ENCODE results near the gene TMEM86B. TPM values are rescaled to one million over a fixed set of nuclear protein-coding genes. Genes with fewer than 3 reads are reported as not detected.

The TMEM86B gene
- total RNA-seq, 1 donor from 2014 or later, result 3.9 TPM

DNA sequence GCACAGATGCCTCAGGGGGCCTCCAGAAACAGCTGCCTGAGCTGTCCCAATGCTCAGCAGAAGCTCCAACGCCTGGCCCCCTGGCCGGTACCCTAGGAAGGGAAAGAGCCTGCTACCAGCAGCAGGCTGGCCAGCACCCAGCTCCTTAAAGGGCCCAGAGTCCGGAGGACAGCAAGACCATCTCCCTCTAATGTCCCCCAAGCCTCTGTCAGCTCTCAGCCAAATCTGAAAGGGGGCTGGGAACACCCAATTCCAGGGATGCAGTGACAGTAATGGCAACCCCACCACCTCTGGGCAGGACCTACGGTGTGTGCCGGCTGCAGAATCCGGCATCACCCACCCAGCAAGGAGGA lies 26.0 kb upstream of the TMEM86B start:
- Histone ChIP-seq H3K4me1 (ENCODE audit: insufficient read depth, low read length) (peaks cover 39% of the 10 kb centered on the region), H3K79me2 (ENCODE audit: insufficient read depth, low read length) (peaks cover 92% of the 10 kb centered on the region), H3K4me3 (ENCODE audit: insufficient read depth, low read depth, low read length) (no peak overlapping the region), H3K4me2 (ENCODE audit: low read length) (peak overlapping the region; percentile 13), H4K20me1 (ENCODE audit: insufficient read depth, low read length) (peaks cover 86% of the 10 kb centered on the region), H3K27ac (ENCODE audit: low read depth, low read length) (no peak overlapping the region), H3K9ac (ENCODE audit: low read length) (no peak overlapping the region), H2AFZ (ENCODE audit: low read depth, low read length) (no peak overlapping the region), H3K9me3 (ENCODE audit: insufficient read depth, low read depth, low read length) (no peaks in the 10 kb centered on the region), H3K36me3 (ENCODE audit: insufficient read depth, low read length) (no peaks in the 10 kb centered on the region), H3K27me3 (ENCODE audit: insufficient read depth, low read length) (no peaks in the 10 kb centered on the region)
- peaks cover 41% of the 10 kb centered on the region for H3K4me1 Mint-ChIP-seq (ENCODE audit: low read depth, unreplicated experiment)
- no peak overlapping the region for H3K4me3 Mint-ChIP-seq (ENCODE audit: unreplicated experiment)
- no peaks in the 10 kb centered on the region for H3K27me3 Mint-ChIP-seq (ENCODE audit: low read depth, unreplicated experiment)
- DNase-seq (ENCODE audit: low read depth) (no peak), FAIRE-seq (no peak)
- peaks cover 6% of the 10 kb centered on the region for H3K36me3 Mint-ChIP-seq (ENCODE audit: low read depth, unreplicated experiment)
- H3K9me3 Mint-ChIP-seq (ENCODE audit: unreplicated experiment), result no peaks in the 10 kb centered on the region
- H3K27ac Mint-ChIP-seq (ENCODE audit: unreplicated experiment), result no peak overlapping the region
- TF ChIP-seq CTCF (IDR thresholded peaks at IDR 0.05; ENCODE audit: insufficient read depth, low read depth, low read length) (no peak), EZH2 (IDR thresholded peaks at IDR 0.05; ENCODE audit: insufficient read depth, low read length) (no peak)

DNA sequence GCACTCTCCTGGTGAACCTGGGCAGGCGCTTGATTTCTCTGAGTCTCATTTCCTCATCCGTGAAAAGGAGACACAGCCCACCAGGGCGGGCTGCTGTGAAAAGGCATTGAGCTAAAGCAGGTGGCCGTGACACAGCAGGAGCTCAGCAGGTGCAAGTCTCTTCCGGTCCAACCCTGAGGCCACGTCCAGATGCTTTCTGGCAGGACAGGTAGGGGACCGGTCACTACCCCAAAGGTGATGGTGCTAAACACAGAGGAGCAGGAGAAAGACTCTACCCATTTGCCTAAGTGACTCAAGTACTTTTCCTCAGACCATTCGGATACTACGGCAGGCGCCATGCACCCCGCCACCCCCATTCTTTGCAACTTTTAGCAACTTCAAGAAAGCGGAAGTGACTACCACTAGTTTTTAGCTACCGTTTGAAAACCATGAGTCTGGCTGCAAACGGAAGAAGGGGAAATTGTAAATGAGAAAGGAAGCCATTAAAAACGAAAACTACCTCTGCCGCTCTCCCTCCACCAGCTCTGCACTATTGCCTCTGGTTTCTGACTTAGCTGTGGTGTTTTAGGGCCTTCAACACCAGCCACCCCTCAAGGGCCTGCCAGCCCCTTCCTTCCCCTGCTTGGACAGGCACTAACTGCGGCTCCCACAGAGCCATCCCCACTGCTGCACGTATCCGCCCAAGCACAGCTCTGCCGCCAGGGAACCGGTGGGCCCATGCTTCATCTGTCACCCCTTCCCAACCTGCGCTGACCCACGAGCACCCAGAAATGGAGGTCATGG lies 25.5 kb upstream of the TMEM86B start:
- no peaks in the 10 kb centered on the region for H3K27me3 Mint-ChIP-seq (ENCODE audit: low read depth, unreplicated experiment)
- H3K27ac Mint-ChIP-seq (ENCODE audit: unreplicated experiment), result peak overlapping the region; percentile 14
- Histone ChIP-seq H3K27me3 (ENCODE audit: insufficient read depth, low read length) (no peaks in the 10 kb centered on the region), H4K20me1 (ENCODE audit: insufficient read depth, low read length) (peaks cover 92% of the 10 kb centered on the region), H3K36me3 (ENCODE audit: insufficient read depth, low read length) (no peaks in the 10 kb centered on the region), H3K27ac (ENCODE audit: low read depth, low read length) (no peak overlapping the region), H3K9ac (ENCODE audit: low read length) (no peak overlapping the region), H2AFZ (ENCODE audit: low read depth, low read length) (no peak overlapping the region), H3K4me2 (ENCODE audit: low read length) (peak overlapping the region; percentile 13), H3K79me2 (ENCODE audit: insufficient read depth, low read length) (peaks cover 97% of the 10 kb centered on the region), H3K4me3 (ENCODE audit: insufficient read depth, low read depth, low read length) (no peak overlapping the region), H3K9me3 (ENCODE audit: insufficient read depth, low read depth, low read length) (no peaks in the 10 kb centered on the region), H3K4me1 (ENCODE audit: insufficient read depth, low read length) (peaks cover 36% of the 10 kb centered on the region)
- no peaks in the 10 kb centered on the region for H3K9me3 Mint-ChIP-seq (ENCODE audit: unreplicated experiment)
- DNase-seq (ENCODE audit: low read depth) (no peak), FAIRE-seq (no peak)
- H3K4me1 Mint-ChIP-seq (ENCODE audit: low read depth, unreplicated experiment), result peaks cover 38% of the 10 kb centered on the region
- H3K36me3 Mint-ChIP-seq (ENCODE audit: low read depth, unreplicated experiment), result peaks cover 6% of the 10 kb centered on the region
- TF ChIP-seq CTCF (IDR thresholded peaks at IDR 0.05; ENCODE audit: insufficient read depth, low read depth, low read length) (no peak), EZH2 (IDR thresholded peaks at IDR 0.05; ENCODE audit: insufficient read depth, low read length) (no peak)
- no peak overlapping the region for H3K4me3 Mint-ChIP-seq (ENCODE audit: unreplicated experiment)
